ENCODE data around the gene IL34. TPM values are rescaled to one million over a fixed set of nuclear protein-coding genes. Genes with fewer than 3 reads are reported as not detected.

Gene IL34
- total RNA-seq, 1 experiment from 2014 or later = 9.1 TPM

DNA sequence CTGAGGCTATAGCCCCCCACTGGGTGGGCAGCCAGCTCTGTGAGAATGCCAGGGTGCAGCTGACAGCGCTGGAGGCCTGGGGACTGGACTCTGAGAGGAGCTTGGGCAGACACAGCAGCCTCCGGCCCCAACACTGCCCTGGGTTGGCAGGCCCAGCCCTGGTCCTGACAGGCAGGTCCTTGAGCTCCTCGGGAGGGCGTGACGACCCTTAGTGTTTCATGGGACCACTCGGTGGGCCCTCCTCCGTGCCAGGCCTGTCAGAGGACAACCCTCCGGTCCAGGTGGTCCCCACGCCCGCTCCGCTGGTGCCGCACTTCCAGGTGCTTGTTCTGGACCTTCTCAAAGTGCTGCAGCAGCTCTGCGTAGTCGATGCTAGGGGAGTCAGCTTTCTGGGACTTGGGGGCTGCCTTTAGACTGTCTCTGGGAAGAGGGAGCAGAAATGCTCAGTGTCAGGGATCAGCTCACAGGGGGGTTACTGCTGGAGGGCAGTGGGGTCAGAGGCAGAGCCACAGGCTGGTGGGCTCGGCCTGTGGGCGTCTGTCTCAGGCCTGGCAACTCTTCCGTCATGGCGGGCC, 41.4 kb downstream of the IL34 start:
- DNase-seq (ENCODE audit: low spot score) = no peak

DNA sequence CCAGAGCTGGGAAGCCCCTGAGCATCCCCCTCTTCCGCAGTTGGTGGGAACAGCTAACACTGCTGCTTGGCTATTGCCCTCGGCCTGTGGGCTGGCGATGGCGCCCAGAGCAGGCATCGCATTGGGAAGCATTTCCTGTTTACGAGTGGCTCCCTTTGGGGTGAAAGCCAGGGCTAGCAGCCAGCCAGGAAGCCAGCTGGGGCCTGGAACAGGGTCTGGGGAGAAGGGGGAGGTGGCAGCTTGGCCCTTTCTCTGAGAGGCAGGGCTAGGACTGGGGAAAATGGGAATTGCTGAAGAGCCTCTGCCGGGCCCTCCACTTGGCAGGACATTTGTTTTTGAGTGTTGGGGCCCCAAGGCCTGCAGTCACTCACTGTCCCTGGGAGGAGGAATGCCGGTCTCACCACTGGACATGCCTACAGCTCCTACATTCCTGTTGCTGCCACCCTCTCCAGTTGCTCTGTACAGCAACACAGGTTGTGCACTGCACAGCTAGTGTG, 41.9 kb downstream of the IL34 start:
- no peak for DNase-seq (ENCODE audit: low spot score)

- peak; percentile 58 for DNase-seq (ENCODE audit: low spot score)
Observed at GRCh38 chr16:70689035-70689969, 42.9 kb downstream of the IL34 start.

- no peak for DNase-seq (ENCODE audit: low spot score)
Observed at GRCh38 chr16:70689970-70690891, 43.9 kb downstream of the IL34 start.

- DNase-seq (ENCODE audit: low spot score) = peak; percentile 25
Observed at GRCh38 chr16:70691223-70692129, 45.1 kb downstream of the IL34 start.

- no peak for DNase-seq (ENCODE audit: low spot score)
Observed at GRCh38 chr16:70692130-70692872, 45.9 kb downstream of the IL34 start.

DNA sequence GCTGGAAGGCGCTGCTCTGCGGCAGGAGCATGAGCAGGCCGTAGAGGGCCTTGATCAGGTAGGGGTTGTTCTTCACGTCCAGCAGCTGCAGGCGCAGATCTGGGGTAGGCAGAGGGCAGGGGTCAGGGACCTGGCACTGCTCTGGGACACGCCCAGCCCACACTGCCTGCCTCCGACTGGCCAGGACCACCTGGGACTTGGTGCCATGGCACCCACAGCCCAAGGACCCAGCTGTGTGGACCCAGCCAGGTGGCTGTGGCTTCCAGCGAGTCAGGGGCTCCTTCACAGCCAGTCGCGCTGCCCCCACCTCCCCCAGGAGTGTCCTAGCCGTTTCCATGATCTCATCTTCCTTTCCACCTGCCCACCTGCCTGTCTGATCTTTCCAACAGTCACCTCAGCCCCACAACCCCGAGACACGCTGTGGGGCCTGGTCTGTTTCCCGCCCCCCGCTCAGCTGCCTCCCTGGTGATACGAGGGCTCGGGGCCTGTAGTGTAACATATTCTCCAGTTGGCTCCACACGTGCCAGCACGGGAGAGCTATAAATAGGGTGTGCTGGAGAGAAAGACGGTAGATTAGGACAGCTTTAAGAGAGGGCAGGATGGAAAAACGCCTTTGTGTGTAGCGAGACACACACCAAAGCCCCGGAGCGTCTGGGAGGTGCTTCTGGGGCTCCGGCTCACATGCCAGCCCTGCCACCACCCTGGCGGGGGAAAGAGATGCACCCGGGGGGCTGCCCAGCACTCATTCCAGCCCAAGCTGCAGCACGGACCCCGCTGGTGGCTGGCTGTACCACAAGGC, 46.7 kb downstream of the IL34 start:
- DNase-seq (ENCODE audit: low spot score) = no peak

DNA sequence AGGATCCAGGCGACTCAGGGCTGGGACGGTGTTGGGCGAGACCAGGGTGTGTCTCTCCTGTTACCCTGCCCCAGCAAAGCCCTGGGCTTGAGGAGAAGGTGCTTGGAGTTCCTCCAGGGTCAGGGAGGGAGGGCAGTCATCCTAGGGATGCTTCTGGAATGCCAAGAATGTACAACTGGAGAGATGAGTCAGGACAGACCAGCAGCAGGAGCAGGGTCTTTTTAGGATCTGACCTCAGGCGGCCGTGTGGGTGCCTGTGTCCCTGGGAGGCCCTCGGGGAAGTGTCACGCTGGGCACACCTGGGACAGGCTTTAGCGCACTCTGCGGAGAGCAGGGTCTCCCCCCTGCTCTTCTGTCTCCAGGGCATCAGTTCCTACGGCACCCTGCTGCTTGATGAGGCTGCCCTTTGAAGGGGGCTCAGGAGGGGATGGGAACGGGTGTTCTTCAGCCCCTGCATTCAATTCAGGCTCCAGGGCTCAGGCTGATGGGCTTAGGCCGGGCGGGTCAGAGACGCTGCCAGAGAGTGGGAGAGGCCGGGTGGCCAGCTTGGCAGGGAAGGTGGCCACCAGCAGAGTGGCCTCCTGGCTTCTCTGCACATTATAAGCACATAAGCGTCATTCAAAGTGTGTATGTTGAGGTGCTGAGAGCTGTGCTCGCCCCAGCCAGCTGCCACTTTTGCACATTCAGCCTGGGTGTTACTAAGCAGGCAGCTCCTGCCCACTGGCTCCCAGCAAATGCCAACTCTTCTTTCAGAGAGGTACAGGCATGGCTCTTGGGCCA, 47.9 kb downstream of the IL34 start:
- DNase-seq (ENCODE audit: low spot score) = peak; percentile 28

GRCh38 chr16:70694868-70695218, 48.5 kb downstream of the IL34 start:
- DNase-seq (ENCODE audit: low spot score) = no peak

DNA sequence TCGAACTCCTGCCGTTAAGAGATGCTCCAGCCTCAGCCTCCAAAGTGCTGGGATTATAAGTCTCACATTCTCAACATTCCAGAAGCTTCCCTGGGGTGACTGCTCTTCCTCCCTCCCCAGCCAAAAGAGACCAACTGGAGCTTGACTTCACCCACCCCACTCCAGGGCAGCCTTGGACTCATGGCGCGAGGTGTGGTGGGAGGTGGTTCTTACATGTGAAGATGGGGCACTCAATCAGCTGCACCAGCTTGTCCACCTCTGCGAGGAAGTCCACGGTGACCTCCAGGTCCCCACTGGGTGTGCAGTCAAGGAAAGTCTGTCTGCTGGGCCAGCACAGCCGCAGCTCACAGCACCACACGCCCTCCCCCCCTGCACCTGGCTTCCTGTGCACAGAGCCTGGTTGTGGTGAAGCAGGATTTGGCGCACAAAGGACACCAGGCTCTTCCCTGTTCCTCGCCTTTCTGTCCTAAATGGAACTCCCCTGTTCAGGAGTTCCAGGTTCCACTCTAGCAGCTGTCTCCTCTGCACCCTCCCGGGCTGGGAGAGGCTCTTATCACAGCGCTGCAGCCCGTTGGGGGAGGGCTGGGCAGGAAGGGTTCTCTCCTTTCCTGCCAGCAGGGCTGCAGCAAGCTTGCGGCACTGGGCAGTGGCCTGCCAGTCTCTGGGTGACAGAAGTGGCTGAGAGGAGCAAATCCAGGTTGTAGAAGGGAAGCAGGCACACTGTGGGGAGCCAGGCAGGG, 49.1 kb downstream of the IL34 start:
- DNase-seq (ENCODE audit: low spot score) = peak; percentile 70

GRCh38 chr16:70696355-70696754, 50.0 kb downstream of the IL34 start:
- no peak for DNase-seq (ENCODE audit: low spot score)

GRCh38 chr16:70696952-70697593, 50.7 kb downstream of the IL34 start:
- peak; percentile 48 for DNase-seq (ENCODE audit: low spot score)

GRCh38 chr16:70697594-70698170, 51.3 kb downstream of the IL34 start:
- DNase-seq (ENCODE audit: low spot score) = no peak

DNA sequence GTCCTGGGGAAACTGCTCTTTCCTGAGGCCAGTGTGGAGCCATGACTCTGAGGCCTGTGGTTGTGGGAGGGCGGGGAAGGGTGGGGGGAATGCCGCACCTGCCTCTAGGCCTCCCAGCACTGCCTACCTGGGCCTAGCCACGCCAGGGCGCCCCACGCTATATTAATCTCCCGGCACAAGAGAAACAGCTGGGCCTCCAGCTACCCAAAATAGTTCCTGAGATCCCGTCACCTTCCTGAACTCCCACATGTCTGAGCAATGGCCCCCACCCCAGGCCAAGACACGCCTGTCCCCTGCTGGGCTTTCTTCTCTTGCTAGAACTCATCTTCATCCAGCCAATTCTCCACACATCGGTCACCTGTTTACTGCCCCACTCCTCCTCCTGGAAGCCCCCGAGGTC, 52.5 kb downstream of the IL34 start:
- DNase-seq (ENCODE audit: low spot score) = no peak

DNA sequence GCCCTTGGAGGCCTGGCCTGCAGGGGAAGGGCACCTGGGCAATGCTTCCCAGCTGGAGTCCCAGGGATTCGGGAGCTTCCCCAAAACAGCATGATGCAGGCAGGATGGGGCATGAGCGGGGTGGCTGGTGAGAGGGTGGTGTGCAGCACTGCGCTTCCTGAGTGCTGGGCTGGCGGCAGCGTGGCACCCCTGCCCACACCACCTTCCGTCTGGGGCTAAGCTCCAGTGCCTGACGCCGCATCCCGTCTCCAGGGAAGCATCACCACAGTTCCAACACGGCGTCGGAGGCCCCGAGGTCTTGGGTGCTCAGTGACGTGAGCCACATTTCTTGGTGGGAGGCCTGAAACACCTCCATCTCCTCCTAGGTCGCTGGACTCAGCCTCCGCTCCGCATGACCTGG, 53.3 kb downstream of the IL34 start:
- DNase-seq (ENCODE audit: low spot score) = no peak

GRCh38 chr16:70700101-70701020, 54.0 kb downstream of the IL34 start:
- no peak for DNase-seq (ENCODE audit: low spot score)

Data from HT-29 (cell line).